ELF-1 (cell line): Measurements from ENCODE around the gene KCTD20.
"Not testable (repeated sequence)": the region's sequence is repeated elsewhere in the genome, so short reads cannot be mapped to it uniquely, and the experiment has no call there.

Source experiments
- DNase-seq: peaks from one replicate; pipeline ENCODE4 v3.0.0-alpha.2; 2016; ENCODE audit warnings: low read depth, low spot score

KCTD20 gene

GRCh38 chr6:36443471-36444428, 950 bp downstream of the KCTD20 start:
- DNase-seq, result peak; percentile 74

- DNase-seq, result no peak
Measured at GRCh38 chr6:36444470-36444869, 1.7 kb downstream of the KCTD20 start.

GRCh38 chr6:36445621-36446020, 2.8 kb downstream of the KCTD20 start:
- DNase-seq, result no peak

GRCh38 chr6:36449173-36449572, 6.4 kb downstream of the KCTD20 start:
- DNase-seq, result not testable (repeated sequence)

- DNase-seq, result not testable (repeated sequence)
Measured at GRCh38 chr6:36452897-36453296, 10.1 kb downstream of the KCTD20 start.

- DNase-seq, result peak; percentile 22
Measured at GRCh38 chr6:36455486-36456027, 12.8 kb downstream of the KCTD20 start.

GRCh38 chr6:36459501-36459900, 16.7 kb downstream of the KCTD20 start:
- DNase-seq, result no peak

- no peak for DNase-seq
Measured at GRCh38 chr6:36460916-36461315, 18.1 kb downstream of the KCTD20 start.

GRCh38 chr6:36461646-36462045, 18.8 kb downstream of the KCTD20 start:
- no peak for DNase-seq

GRCh38 chr6:36463676-36464075, 20.9 kb downstream of the KCTD20 start:
- DNase-seq, result no peak

GRCh38 chr6:36464233-36464632, 21.4 kb downstream of the KCTD20 start:
- no peak for DNase-seq

- DNase-seq, result no peak
Measured at GRCh38 chr6:36467625-36468024, 24.8 kb downstream of the KCTD20 start.

- DNase-seq, result no peak
Measured at GRCh38 chr6:36469148-36469661, 26.4 kb downstream of the KCTD20 start.

GRCh38 chr6:36469946-36470345, 27.1 kb downstream of the KCTD20 start:
- no peak for DNase-seq

- DNase-seq, result no peak
Measured at GRCh38 chr6:36478051-36478526, 35.3 kb downstream of the KCTD20 start.

GRCh38 chr6:36479256-36479655, 36.5 kb downstream of the KCTD20 start:
- DNase-seq, result no peak

- DNase-seq, result not testable (repeated sequence)
Measured at GRCh38 chr6:36483326-36483725, 40.5 kb downstream of the KCTD20 start.

GRCh38 chr6:36484736-36485135, 41.9 kb downstream of the KCTD20 start:
- DNase-seq, result no peak

- no peak for DNase-seq
Measured at GRCh38 chr6:36487698-36488097, 44.9 kb downstream of the KCTD20 start.

- DNase-seq, result no peak
Measured at GRCh38 chr6:36488221-36488620, 45.4 kb downstream of the KCTD20 start.

GRCh38 chr6:36489426-36489825, 46.6 kb downstream of the KCTD20 start:
- no peak for DNase-seq

GRCh38 chr6:36491378-36491965, 48.7 kb downstream of the KCTD20 start:
- no peak for DNase-seq
